Astrocyte (in vitro differentiated cells and primary cell): Measurements from ENCODE around the gene FAM193B. TPM values are rescaled to one million over a fixed set of nuclear protein-coding genes. Genes with fewer than 3 reads are reported as not detected.

Experiments
- DNase-seq: peaks from one replicate; pipeline ENCODE4 v3.0.0-alpha.2; 2010; ENCODE audit warnings: low read depth
- FAIRE-seq: peaks from 2 replicates; lab custom pipeline; 2011; peaks lifted over from hg19 to GRCh38; lab: Jason Lieb, UNC
- H2AFZ ChIP-seq: 2 replicates; pipeline ENCODE4 v1.6.0; 2012; ENCODE audit warnings: low read depth, low read length, inconsistent platforms
- H3K27ac ChIP-seq: 2 replicates; pipeline ENCODE4 v1.5.1; 2011; ENCODE audit warnings: low read depth, low read length, inconsistent platforms
- H3K27me3 ChIP-seq: 2 replicates; pipeline ENCODE4 v1.6.0; 2011; ENCODE audit warnings: low read length, inconsistent platforms; ENCODE audit not compliant: insufficient read depth
- H3K36me3 ChIP-seq: 2 replicates; pipeline ENCODE4 v1.5.1; 2011; ENCODE audit warnings: low read length, inconsistent platforms; ENCODE audit not compliant: insufficient read depth
- H3K4me1 ChIP-seq: 2 replicates; pipeline ENCODE4 v1.5.1; 2011; ENCODE audit warnings: low read length, inconsistent platforms; ENCODE audit not compliant: insufficient read depth
- H3K4me2 ChIP-seq: 2 replicates; pipeline ENCODE4 v1.6.0; 2012; ENCODE audit warnings: low read length, inconsistent platforms
- H3K4me3 ChIP-seq: 2 replicates; pipeline ENCODE4 v1.5.1; 2011; ENCODE audit warnings: low read depth, mild to moderate bottlenecking, low read length, inconsistent platforms; ENCODE audit not compliant: insufficient read depth
- H3K79me2 ChIP-seq: 2 replicates; pipeline ENCODE4 v1.6.0; 2012; ENCODE audit warnings: mild to moderate bottlenecking, low read length, inconsistent platforms; ENCODE audit not compliant: insufficient read depth
- H3K9ac ChIP-seq: 2 replicates; pipeline ENCODE4 v1.6.0; 2012; ENCODE audit warnings: mild to moderate bottlenecking, low read length, inconsistent platforms
- H3K9me3 ChIP-seq: 2 replicates; pipeline ENCODE4 v1.5.1; 2012; ENCODE audit warnings: low read depth, mild to moderate bottlenecking, low read length, inconsistent platforms; ENCODE audit not compliant: insufficient read depth
- H4K20me1 ChIP-seq: 2 replicates; pipeline ENCODE4 v1.6.0; 2012; ENCODE audit warnings: low read length, inconsistent platforms; ENCODE audit not compliant: insufficient read depth
- H3K27ac Mint-ChIP-seq: one replicate; pipeline ENCODE4 v1.8.0; 2021; ENCODE audit warnings: mild to moderate bottlenecking, mixed read lengths; ENCODE audit not compliant: unreplicated experiment
- H3K27me3 Mint-ChIP-seq: one replicate; pipeline ENCODE4 v1.8.0; 2021; ENCODE audit warnings: low read depth, mixed read lengths; ENCODE audit not compliant: unreplicated experiment
- H3K36me3 Mint-ChIP-seq: one replicate; pipeline ENCODE4 v1.8.0; 2021; ENCODE audit warnings: low read depth, mixed read lengths; ENCODE audit not compliant: unreplicated experiment
- H3K4me1 Mint-ChIP-seq: one replicate; pipeline ENCODE4 v1.8.0; 2021; ENCODE audit warnings: low read depth, mixed read lengths; ENCODE audit not compliant: unreplicated experiment
- H3K4me3 Mint-ChIP-seq: one replicate; pipeline ENCODE4 v1.8.0; 2021; ENCODE audit warnings: mild to moderate bottlenecking, moderate library complexity, mixed read lengths; ENCODE audit not compliant: unreplicated experiment
- H3K9me3 Mint-ChIP-seq: one replicate; pipeline ENCODE4 v1.8.0; 2021; ENCODE audit warnings: mild to moderate bottlenecking, mixed read lengths; ENCODE audit not compliant: unreplicated experiment
- EZH2 ChIP-seq: IDR thresholded peaks from 2 replicates; pipeline ENCODE4 v1.6.1; 2012; ENCODE audit warnings: mild to moderate bottlenecking, low read length, inconsistent platforms; ENCODE audit not compliant: insufficient read depth
- total RNA-seq: library from RNA; stranded (reverse); gene quantifications from 2 replicates; pipeline ENCODE4 v1.2.1, GENCODE V29; 2021
- TF ChIP-seq, protein P1 (sequence below): IDR thresholded peaks from 2 replicates; pipeline ENCODE4 v1.5.1; 2011; ENCODE audit warnings: low read depth, mild to moderate bottlenecking, inconsistent platforms, low read length, moderate library complexity; ENCODE audit not compliant: insufficient read depth

The FAM193B gene
- total RNA-seq, 1 donor from 2014 or later = 48.3 TPM

DNA sequence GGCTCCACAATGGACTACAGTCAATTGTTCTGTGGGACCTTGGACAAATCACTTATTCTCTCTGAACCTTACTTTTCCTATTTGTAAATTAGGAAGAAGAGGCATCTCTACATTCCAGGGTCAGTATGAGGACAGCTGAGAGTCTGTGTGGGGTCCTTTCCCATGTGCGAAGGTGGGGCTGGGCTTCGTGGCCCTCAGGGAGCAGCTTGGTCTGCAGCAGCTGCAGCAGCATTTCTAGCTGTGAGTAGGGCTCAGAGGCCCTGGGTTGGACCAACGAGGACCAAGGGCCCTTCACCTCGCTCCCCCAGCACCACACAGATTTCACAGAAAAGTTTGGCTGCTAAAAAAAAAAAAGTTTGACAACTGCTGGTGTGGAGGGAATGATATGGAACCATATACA lies 28.2 kb downstream of the FAM193B start:
- H3K4me3 Mint-ChIP-seq = no peak overlapping the region
- no peaks in the 10 kb centered on the region for H3K4me1 ChIP-seq
- no peak overlapping the region for H2AFZ ChIP-seq
- H3K4me3 ChIP-seq = no peak overlapping the region
- H3K36me3 Mint-ChIP-seq = peaks cover 15% of the 10 kb centered on the region
- H3K27ac ChIP-seq = no peak overlapping the region
- H4K20me1 ChIP-seq = peaks cover 68% of the 10 kb centered on the region
- no peaks in the 10 kb centered on the region for H3K27me3 Mint-ChIP-seq
- no peak for DNase-seq
- no peak for FAIRE-seq
- no peaks in the 10 kb centered on the region for H3K27me3 ChIP-seq
- no peaks in the 10 kb centered on the region for H3K79me2 ChIP-seq
- peaks cover 26% of the 10 kb centered on the region for H3K36me3 ChIP-seq
- no peaks in the 10 kb centered on the region for H3K9me3 Mint-ChIP-seq
- no peak for TF ChIP-seq EZH2
- TF ChIP-seq, protein P1, sequence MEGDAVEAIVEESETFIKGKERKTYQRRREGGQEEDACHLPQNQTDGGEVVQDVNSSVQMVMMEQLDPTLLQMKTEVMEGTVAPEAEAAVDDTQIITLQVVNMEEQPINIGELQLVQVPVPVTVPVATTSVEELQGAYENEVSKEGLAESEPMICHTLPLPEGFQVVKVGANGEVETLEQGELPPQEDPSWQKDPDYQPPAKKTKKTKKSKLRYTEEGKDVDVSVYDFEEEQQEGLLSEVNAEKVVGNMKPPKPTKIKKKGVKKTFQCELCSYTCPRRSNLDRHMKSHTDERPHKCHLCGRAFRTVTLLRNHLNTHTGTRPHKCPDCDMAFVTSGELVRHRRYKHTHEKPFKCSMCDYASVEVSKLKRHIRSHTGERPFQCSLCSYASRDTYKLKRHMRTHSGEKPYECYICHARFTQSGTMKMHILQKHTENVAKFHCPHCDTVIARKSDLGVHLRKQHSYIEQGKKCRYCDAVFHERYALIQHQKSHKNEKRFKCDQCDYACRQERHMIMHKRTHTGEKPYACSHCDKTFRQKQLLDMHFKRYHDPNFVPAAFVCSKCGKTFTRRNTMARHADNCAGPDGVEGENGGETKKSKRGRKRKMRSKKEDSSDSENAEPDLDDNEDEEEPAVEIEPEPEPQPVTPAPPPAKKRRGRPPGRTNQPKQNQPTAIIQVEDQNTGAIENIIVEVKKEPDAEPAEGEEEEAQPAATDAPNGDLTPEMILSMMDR = no peak
- H3K9ac ChIP-seq = no peak overlapping the region
- H3K4me2 ChIP-seq = no peak overlapping the region
- peaks cover 11% of the 10 kb centered on the region for H3K4me1 Mint-ChIP-seq
- no peak overlapping the region for H3K27ac Mint-ChIP-seq
- H3K9me3 ChIP-seq = no peaks in the 10 kb centered on the region

DNA sequence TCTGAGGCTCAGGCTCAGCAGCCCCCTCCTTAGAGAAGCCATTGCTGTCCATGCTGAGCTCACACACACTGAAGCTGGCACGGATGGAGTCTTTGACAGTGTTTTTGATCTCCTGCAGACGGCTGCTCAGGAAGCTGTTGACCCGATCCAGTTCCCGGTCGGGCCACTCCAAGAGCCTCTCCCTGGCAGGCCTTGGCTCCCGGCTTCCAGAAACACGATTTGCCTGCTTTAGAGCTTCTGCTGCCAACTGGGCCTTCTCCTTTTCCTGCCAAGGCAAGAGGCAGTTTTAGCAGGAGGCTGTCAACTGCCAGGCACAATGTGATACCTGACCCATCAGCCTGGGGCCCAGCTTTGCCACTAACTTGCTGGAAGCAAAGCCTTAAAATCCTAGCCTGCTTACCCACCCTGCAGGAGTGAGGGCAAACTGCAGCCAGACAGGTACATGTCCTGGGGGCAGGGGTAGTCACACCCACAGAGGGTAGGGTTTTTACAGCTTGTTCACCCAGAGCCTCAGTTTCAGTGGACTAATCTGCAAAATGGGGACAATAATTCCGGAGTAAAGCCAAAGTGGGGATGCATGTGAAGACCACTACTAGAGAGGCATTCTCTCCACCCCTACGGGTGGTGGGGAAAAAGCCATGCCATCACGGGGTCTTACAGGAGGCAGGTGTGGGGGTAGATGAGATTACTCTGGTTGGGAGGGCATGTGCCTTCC lies 29.3 kb downstream of the FAM193B start:
- H3K27ac Mint-ChIP-seq = no peak overlapping the region
- no peak overlapping the region for H3K4me3 Mint-ChIP-seq
- Histone ChIP-seq H3K4me2 (no peak overlapping the region), H2AFZ (no peak overlapping the region), H3K27me3 (no peaks in the 10 kb centered on the region), H3K9me3 (no peaks in the 10 kb centered on the region), H3K4me1 (no peaks in the 10 kb centered on the region), H3K9ac (no peak overlapping the region), H3K79me2 (peaks cover 2% of the 10 kb centered on the region), H4K20me1 (peaks cover 60% of the 10 kb centered on the region), H3K27ac (no peak overlapping the region), H3K36me3 (peaks cover 26% of the 10 kb centered on the region), H3K4me3 (no peak overlapping the region)
- no peaks in the 10 kb centered on the region for H3K9me3 Mint-ChIP-seq
- peaks cover 4% of the 10 kb centered on the region for H3K4me1 Mint-ChIP-seq
- H3K36me3 Mint-ChIP-seq = peaks cover 13% of the 10 kb centered on the region
- H3K27me3 Mint-ChIP-seq = no peaks in the 10 kb centered on the region
- FAIRE-seq = no peak
- TF ChIP-seq, protein P1 = no peak
- TF ChIP-seq EZH2 = no peak
- DNase-seq = no peak

DNA sequence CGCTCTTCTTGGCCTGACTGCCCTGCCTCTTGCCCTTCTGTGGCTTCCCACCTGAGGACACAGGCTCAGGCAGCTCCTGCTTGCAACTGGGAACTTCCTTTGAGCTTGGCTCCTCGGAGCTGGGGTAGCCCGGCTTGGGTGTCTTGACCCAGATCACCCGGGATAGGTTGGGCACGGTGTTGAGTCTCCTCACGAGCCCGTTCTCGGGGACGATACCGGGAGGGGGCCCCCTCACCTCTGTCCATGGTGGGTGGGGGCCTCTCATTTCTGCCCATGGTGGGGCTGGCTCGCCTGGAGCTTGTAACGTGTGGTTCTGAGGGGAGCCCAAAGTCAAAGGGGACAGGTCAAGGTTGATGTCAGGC lies 29.8 kb downstream of the FAM193B start:
- H3K9me3 Mint-ChIP-seq = no peaks in the 10 kb centered on the region
- no peak for TF ChIP-seq EZH2
- TF ChIP-seq, protein P1 = no peak
- no peak overlapping the region for H3K4me2 ChIP-seq
- peaks cover 27% of the 10 kb centered on the region for H3K36me3 ChIP-seq
- no peaks in the 10 kb centered on the region for H3K4me1 ChIP-seq
- H3K27ac ChIP-seq = no peak overlapping the region
- H3K27me3 ChIP-seq = no peaks in the 10 kb centered on the region
- no peak overlapping the region for H3K9ac ChIP-seq
- H3K9me3 ChIP-seq = no peaks in the 10 kb centered on the region
- no peak overlapping the region for H3K4me3 ChIP-seq
- H3K27me3 Mint-ChIP-seq = no peaks in the 10 kb centered on the region
- peaks cover 8% of the 10 kb centered on the region for H3K79me2 ChIP-seq
- H3K36me3 Mint-ChIP-seq = peaks cover 15% of the 10 kb centered on the region
- no peak for DNase-seq
- H2AFZ ChIP-seq = no peak overlapping the region
- no peak overlapping the region for H3K27ac Mint-ChIP-seq
- peaks cover 4% of the 10 kb centered on the region for H3K4me1 Mint-ChIP-seq
- H4K20me1 ChIP-seq = peaks cover 55% of the 10 kb centered on the region
- H3K4me3 Mint-ChIP-seq = no peak overlapping the region
- no peak for FAIRE-seq
